H9 (cell line): ENCODE results near the gene NUP210L. TPM values are rescaled to one million over a fixed set of nuclear protein-coding genes. Genes with fewer than 3 reads are reported as not detected.

ENCODE experiments used
- DNase-seq: peaks from one replicate; pipeline ENCODE4 v3.0.0-alpha.2; 2017
- H2AFZ ChIP-seq: one replicate; pipeline ENCODE4 v1.6.1; 2013; ENCODE audit warnings: mild to moderate bottlenecking, low read length, control low read depth, moderate library complexity
- H2AK5ac ChIP-seq: 2 replicates; pipeline ENCODE4 v1.6.1; 2013; ENCODE audit warnings: low read length, control low read depth, mixed read lengths; ENCODE audit not compliant: insufficient read length
- H2BK120ac ChIP-seq: one replicate; pipeline ENCODE4 v1.6.1; 2013; ENCODE audit warnings: low read depth, mild to moderate bottlenecking, low read length, control low read depth, inconsistent platforms; ENCODE audit not compliant: poor library complexity, severe bottlenecking
- H2BK12ac ChIP-seq: 2 replicates; pipeline ENCODE4 v1.6.1; 2013; ENCODE audit warnings: low read length, control low read depth, mixed read lengths, low read depth; ENCODE audit not compliant: insufficient read length
- H2BK15ac ChIP-seq: 2 replicates; pipeline ENCODE4 v1.6.1; 2013; ENCODE audit warnings: low read depth, low read length, control low read depth
- H2BK20ac ChIP-seq: one replicate; pipeline ENCODE4 v1.6.1; 2013; ENCODE audit warnings: low read depth, mild to moderate bottlenecking, low read length, control low read depth, inconsistent platforms; ENCODE audit not compliant: poor library complexity, severe bottlenecking
- H2BK5ac ChIP-seq: 2 replicates; pipeline ENCODE4 v1.6.1; 2013; ENCODE audit warnings: low read length, control low read depth, mixed read lengths; ENCODE audit not compliant: insufficient read length
- H3K14ac ChIP-seq: 2 replicates; pipeline ENCODE4 v1.6.1; 2013; ENCODE audit warnings: low read length, control low read depth; ENCODE audit not compliant: insufficient read depth
- H3K18ac ChIP-seq: 2 replicates; pipeline ENCODE4 v1.6.1; 2013; ENCODE audit warnings: low read depth, mild to moderate bottlenecking, mixed read lengths, low read length, control low read depth; ENCODE audit not compliant: insufficient read length
- H3K23ac ChIP-seq: 2 replicates; pipeline ENCODE4 v1.6.1; 2013; ENCODE audit warnings: low read length, control low read depth, mixed read lengths, low read depth; ENCODE audit not compliant: insufficient read length
- H3K23me2 ChIP-seq: 2 replicates; pipeline ENCODE4 v1.6.1; 2013; ENCODE audit warnings: low read depth, mild to moderate bottlenecking, mixed read lengths, low read length, control low read depth; ENCODE audit not compliant: insufficient read length, poor library complexity, severe bottlenecking
- H3K27ac ChIP-seq: 2 replicates; pipeline ENCODE4 v1.5.1; 2013; ENCODE audit warnings: low read length, control low read depth, mixed read lengths, low read depth; ENCODE audit not compliant: insufficient read length
- H3K27me3 ChIP-seq: 2 replicates; pipeline ENCODE4 v1.6.1; 2013; ENCODE audit warnings: low read length, control low read depth, inconsistent platforms; ENCODE audit not compliant: insufficient read depth
- H3K4ac ChIP-seq: 2 replicates; pipeline ENCODE4 v1.6.1; 2013; ENCODE audit warnings: low read depth, mild to moderate bottlenecking, control low read depth, inconsistent platforms, low read length, moderate library complexity
- H3K4me1 ChIP-seq: 2 replicates; pipeline ENCODE4 v1.6.1; 2013; ENCODE audit warnings: low read length, control low read depth, inconsistent platforms; ENCODE audit not compliant: insufficient read depth
- H3K4me2 ChIP-seq: 2 replicates; pipeline ENCODE4 v1.6.1; 2013; ENCODE audit warnings: low read length, control low read depth, mixed read lengths; ENCODE audit not compliant: insufficient read length, insufficient read depth
- H3K56ac ChIP-seq: 2 replicates; pipeline ENCODE4 v1.6.1; 2013; ENCODE audit warnings: low read depth, mild to moderate bottlenecking, mixed read lengths, low read length, control low read depth; ENCODE audit not compliant: insufficient read length
- H3K79me1 ChIP-seq: 2 replicates; pipeline ENCODE4 v1.6.1; 2013; ENCODE audit warnings: low read depth, mild to moderate bottlenecking, moderate library complexity, low read length, control low read depth, inconsistent platforms; ENCODE audit not compliant: insufficient read depth, poor library complexity, severe bottlenecking
- H3K79me2 ChIP-seq: 2 replicates; pipeline ENCODE4 v1.6.1; 2013; ENCODE audit warnings: low read length, control low read depth, inconsistent platforms; ENCODE audit not compliant: insufficient read depth
- H3K9ac ChIP-seq: 2 replicates; pipeline ENCODE4 v1.6.1; 2013; ENCODE audit warnings: low read length, control low read depth, mixed read lengths; ENCODE audit not compliant: insufficient read length; ENCODE audit errors: extremely low read depth
- H3K9me3 ChIP-seq: one replicate; pipeline ENCODE4 v1.6.1; 2013; ENCODE audit warnings: low read depth, low read length, inconsistent platforms; ENCODE audit not compliant: control insufficient read depth
- H3T11ph ChIP-seq: one replicate; pipeline ENCODE4 v1.6.1; 2013; ENCODE audit warnings: mild to moderate bottlenecking, low read length, control low read depth, inconsistent platforms
- H4K20me1 ChIP-seq: one replicate; pipeline ENCODE4 v1.6.1; 2013; ENCODE audit not compliant: control insufficient read depth, insufficient read length, insufficient read depth
- H4K5ac ChIP-seq: 2 replicates; pipeline ENCODE4 v1.6.1; 2013; ENCODE audit warnings: low read depth, mild to moderate bottlenecking, mixed read lengths, low read length, control low read depth; ENCODE audit not compliant: insufficient read length
- H4K8ac ChIP-seq: replicated peaks from 2 replicates; pipeline ENCODE4 v1.6.1; 2013; ENCODE audit warnings: low read length, control low read depth, mixed read lengths, low read depth; ENCODE audit not compliant: insufficient read length
- H4K91ac ChIP-seq: 2 replicates; pipeline ENCODE4 v1.6.1; 2013; ENCODE audit warnings: low read depth, mild to moderate bottlenecking, moderate library complexity, mixed read lengths, low read length, control low read depth; ENCODE audit not compliant: insufficient read length
- H3K27ac Mint-ChIP-seq, 3 experiments: 2 replicates in 2 of 3; 3 replicates in 1 of 3; pipeline ENCODE4 v1.8.0; 2020 to 2021; ENCODE audit warnings: mixed read lengths in 3 of 3, mild to moderate bottlenecking in 1 of 3, moderate library complexity in 1 of 3
- H3K27me3 Mint-ChIP-seq: 2 replicates; pipeline ENCODE4 v1.8.0; 2021; ENCODE audit warnings: low read depth, mild to moderate bottlenecking, moderate library complexity, mixed read lengths
- H3K36me3 Mint-ChIP-seq, 3 experiments: 2 replicates in 2 of 3; 3 replicates in 1 of 3; pipeline ENCODE4 v1.8.0; 2020 to 2021; ENCODE audit warnings: low read depth in 3 of 3, mixed read lengths in 3 of 3; ENCODE audit not compliant: insufficient read depth in 1 of 3
- H3K4me1 Mint-ChIP-seq, 2 experiments: 2 replicates each; pipeline ENCODE4 v1.8.0; 2020; ENCODE audit warnings: mixed read lengths in 2 of 2
- H3K4me3 Mint-ChIP-seq, 2 experiments: 2 replicates in 1 of 2; 3 replicates in 1 of 2; pipeline ENCODE4 v1.8.0; 2020 to 2021; ENCODE audit warnings: mild to moderate bottlenecking in 2 of 2, mixed read lengths in 2 of 2, moderate library complexity in 1 of 2
- H3K9me3 Mint-ChIP-seq, 2 experiments: 2 replicates in 1 of 2; 3 replicates in 1 of 2; pipeline ENCODE4 v1.8.0; 2020; ENCODE audit warnings: mild to moderate bottlenecking in 2 of 2, mixed read lengths in 2 of 2, moderate library complexity in 1 of 2
- CTCF ChIP-seq: fragments of 200-600 bp; sonication (generic); conservative IDR thresholded peaks from 3 replicates; pipeline ENCODE4 v1.8.0; 2021; ENCODE audit warnings: antibody characterized with exemption, mild to moderate bottlenecking
- WGBS: extraction: QIAGEN DNeasy Blood & Tissue Kit; methylation state at CpG from one replicate; pipeline ENCODE4 v1.1.7; 2013; ENCODE audit warnings: missing lambda C conversion rate, low lambda C conversion rate, mixed read lengths; ENCODE audit not compliant: insufficient read length; ENCODE audit errors: extremely low coverage; 5-methylcytosine and 5-hydroxymethylcytosine counted together
- total RNA-seq: library from RNA; stranded (reverse); gene quantifications from 2 replicates; pipeline ENCODE4 v1.2.1, GENCODE V29; 2021

Gene NUP210L
- total RNA-seq, 1 experiment from 2014 or later, result 0.04 TPM

GRCh38 chr1:154158307-154159125 is 3.6 kb upstream of the NUP210L start:
- no peak overlapping the region for H3K56ac ChIP-seq
- H2BK20ac ChIP-seq, result no peak overlapping the region
- no peaks in the 10 kb centered on the region for H3K79me1 ChIP-seq
- peaks cover 1% of the 10 kb centered on the region; the same call in 1 of the 2 replicates for H3K27me3 Mint-ChIP-seq
- no CpG with 5 or more reads among the region's 8 CpGs for WGBS
- DNase-seq, result no peak
- peaks cover 56 to 78% (median 71%) of the 10 kb centered on the region in 3 experiments for H3K36me3 Mint-ChIP-seq
- no peak for TF ChIP-seq CTCF
- H2BK120ac ChIP-seq, result no peak overlapping the region
- peak overlapping the region in 1 of 3 experiments; percentile 72; a peak in 3 of 7 replicates for H3K27ac Mint-ChIP-seq
- no peak overlapping the region for H4K5ac ChIP-seq
- no peak overlapping the region for H2AFZ ChIP-seq
- no peak overlapping the region for H3T11ph ChIP-seq
- H2BK12ac ChIP-seq, result no peak overlapping the region
- H4K91ac ChIP-seq, result no peak overlapping the region
- no peak overlapping the region for H3K4ac ChIP-seq
- H3K79me2 ChIP-seq, result no peaks in the 10 kb centered on the region
- H3K27me3 ChIP-seq, result no peaks in the 10 kb centered on the region
- H3K4me2 ChIP-seq, result no peak overlapping the region
- H4K20me1 ChIP-seq, result no peaks in the 10 kb centered on the region
- H3K27ac ChIP-seq, result no peak overlapping the region
- peaks cover 12 to 26% of the 10 kb centered on the region in 2 experiments for H3K4me1 Mint-ChIP-seq
- no peak overlapping the region for H3K23ac ChIP-seq
- no peaks in the 10 kb centered on the region for H3K23me2 ChIP-seq
- H3K9me3 Mint-ChIP-seq, result no peaks in the 10 kb centered on the region
- no peak overlapping the region for H3K9ac ChIP-seq
- no peak overlapping the region for H4K8ac ChIP-seq
- no peak overlapping the region for H3K14ac ChIP-seq
- H3K9me3 ChIP-seq, result no peaks in the 10 kb centered on the region
- no peak overlapping the region for H3K18ac ChIP-seq
- no peak overlapping the region for H2BK5ac ChIP-seq
- H2BK15ac ChIP-seq, result no peak overlapping the region
- no peaks in the 10 kb centered on the region for H3K4me1 ChIP-seq
- no peak overlapping the region for H3K4me3 Mint-ChIP-seq
- H2AK5ac ChIP-seq, result no peak overlapping the region
